ENCODE results near the gene AP3B1.
"Not testable (repeated sequence)": the region's sequence is repeated elsewhere in the genome, so short reads cannot be mapped to it uniquely, and the experiment has no call there.

AP3B1 gene

DNA sequence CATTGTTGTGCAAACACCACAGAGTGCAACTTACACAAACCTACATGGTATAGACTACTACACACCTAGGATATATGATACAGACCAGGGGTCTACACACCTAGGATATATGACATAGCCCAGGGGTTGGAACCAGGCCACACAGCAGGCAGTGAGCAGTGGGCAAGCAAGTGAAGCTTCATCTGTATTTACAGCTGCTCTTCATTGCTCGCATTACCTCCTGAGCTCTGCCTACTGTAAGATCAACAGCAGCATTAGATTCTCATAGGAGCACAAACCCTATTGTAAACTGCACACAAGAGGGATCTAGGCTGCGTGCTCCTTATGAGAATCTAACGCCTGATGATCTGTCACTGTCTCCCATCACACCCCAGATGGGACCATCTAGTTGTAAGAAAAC lies 56.6 kb downstream of the AP3B1 start:
- no peak for DNase-seq

GRCh38 chr5:78236046-78236445 lies 58.5 kb downstream of the AP3B1 start:
- no peak for DNase-seq

DNA sequence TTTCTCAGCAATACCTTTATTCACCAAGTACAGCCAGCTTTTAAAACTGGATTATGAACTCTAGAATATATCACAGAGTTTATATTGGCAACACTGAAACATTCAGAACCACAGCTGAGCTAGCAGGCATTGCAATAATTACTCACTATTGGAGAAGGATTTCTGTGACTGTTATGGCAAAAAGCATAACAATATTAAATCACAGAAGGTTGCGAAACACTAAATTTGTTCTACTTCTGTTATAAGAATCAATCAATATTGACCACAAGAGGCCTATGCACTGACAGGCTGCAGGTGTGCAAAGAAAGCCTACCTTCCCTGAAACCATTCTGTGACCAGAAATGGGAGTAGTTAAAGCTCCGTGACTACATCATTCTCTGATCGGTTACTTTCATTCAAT lies 59.2 kb downstream of the AP3B1 start:
- DNase-seq, result no peak

- no peak for DNase-seq
These were observed 59.7 kb downstream of the AP3B1 start for GRCh38 chr5:78234804-78235203.

- no peak for DNase-seq
These were observed 62.3 kb downstream of the AP3B1 start for GRCh38 chr5:78232163-78232562.

GRCh38 chr5:78224358-78224757 lies 70.1 kb downstream of the AP3B1 start:
- DNase-seq, result no peak

DNA sequence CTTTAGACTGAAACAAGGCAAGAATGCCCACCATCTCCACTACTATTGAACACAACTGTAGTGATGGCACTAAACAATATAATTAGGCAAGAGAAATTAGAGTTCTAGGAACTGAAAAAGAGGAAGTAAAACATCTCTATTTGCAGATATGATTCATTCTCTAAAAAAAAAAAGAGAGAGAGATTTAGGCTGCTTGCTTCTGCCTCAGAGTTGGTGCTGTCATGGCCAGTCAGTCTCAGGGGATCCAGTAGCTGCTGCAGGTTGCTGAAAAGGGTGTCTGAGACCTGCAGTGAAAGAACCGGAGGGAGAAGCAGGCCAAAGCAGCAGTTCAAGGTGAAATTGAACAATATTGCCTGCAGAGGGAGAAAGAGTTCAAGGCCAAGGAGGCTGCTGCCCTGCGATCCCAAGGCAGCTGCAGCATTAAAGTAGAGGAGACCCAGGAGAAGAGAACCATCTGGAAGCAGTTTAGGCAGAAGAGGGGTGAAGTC lies 72.5 kb downstream of the AP3B1 start:
- DNase-seq, result no peak

GRCh38 chr5:78221467-78221866 lies 73.0 kb downstream of the AP3B1 start:
- no peak for DNase-seq

- no peak for DNase-seq
These were observed 78.5 kb downstream of the AP3B1 start for GRCh38 chr5:78215972-78216371.

GRCh38 chr5:78215565-78215964 lies 78.9 kb downstream of the AP3B1 start:
- DNase-seq, result no peak

DNA sequence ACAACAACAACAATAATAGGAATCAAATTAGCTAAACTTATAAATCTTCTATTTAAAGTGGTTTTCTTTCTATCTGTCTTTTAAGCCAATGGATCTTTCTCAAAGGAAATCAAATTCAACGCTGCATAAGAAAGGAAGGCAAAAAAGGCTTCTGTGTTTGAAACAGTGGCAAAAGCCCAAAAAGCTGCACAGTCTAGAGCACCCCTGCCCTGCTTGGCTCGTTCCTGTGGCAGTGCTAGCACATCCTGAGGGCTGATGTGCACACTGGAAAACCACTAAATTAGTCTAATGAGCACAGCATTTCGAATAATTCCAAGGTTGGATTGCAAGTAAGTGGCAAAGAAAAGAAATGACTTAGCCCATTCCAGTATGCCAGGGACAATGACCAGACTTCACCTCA lies 80.7 kb downstream of the AP3B1 start:
- no peak for DNase-seq

DNA sequence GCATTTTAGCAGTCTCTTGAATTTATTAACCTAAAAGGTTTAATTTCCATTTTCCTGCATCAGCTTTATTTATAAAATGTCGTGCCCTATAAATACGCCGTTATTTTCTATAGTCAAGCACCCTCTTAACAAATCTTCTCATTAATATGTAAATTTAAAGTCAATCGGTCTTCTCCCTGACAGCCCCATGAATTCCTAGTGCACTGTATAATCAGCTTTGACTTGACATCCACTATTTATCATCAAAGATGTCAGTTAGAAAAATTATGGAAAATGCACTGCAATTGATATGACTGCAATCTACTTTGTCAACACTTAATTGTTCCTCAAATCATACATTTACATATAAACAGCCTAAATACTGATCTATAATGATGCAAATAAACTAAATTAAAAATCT lies 83.4 kb downstream of the AP3B1 start:
- DNase-seq, result no peak

DNA sequence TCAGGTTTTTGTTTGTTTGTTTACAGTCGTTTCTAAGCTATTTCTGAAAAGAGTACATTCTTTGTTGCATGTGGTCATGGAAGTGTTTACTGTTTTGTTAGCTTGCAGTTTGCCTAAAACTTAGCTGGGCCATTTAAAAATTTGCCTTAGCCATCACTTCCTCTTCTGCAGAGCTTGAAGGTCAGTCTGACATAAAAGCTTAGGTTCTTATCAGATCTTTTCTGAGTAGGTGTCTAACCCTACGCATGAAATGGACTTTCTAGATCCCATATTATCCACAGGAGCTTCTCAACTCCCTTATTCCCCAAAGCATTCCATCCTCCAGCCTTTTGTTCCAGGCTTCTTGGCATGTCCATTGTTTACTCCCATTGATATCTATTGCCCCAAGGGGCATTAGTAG lies 90.3 kb downstream of the AP3B1 start:
- DNase-seq, result no peak

- DNase-seq, result no peak
These were observed 90.7 kb downstream of the AP3B1 start for GRCh38 chr5:78203815-78204214.

GRCh38 chr5:78190402-78190801 lies 104.1 kb downstream of the AP3B1 start:
- no peak for DNase-seq

- not testable (repeated sequence) for DNase-seq
These were observed 105.8 kb downstream of the AP3B1 start for GRCh38 chr5:78188681-78189080.

DNA sequence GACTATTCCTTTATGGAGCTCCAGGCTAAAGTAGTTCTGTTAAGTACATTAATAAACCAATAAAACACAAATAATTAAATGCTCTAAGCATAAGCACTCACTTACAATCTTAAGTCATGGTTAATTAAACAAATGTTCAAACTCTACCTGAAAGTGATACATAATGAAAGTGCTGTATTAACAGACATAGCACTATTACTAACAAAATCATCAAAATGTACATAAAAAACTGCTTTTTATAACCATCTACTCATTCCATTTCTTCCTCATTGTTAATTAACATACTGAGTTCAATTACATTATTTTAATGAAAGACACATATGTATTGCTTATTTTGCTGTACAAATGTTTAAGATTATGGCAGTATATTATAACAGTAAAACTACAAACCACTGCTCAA lies 107.3 kb downstream of the AP3B1 start:
- DNase-seq, result no peak

GRCh38 chr5:78182838-78183237 lies 111.7 kb downstream of the AP3B1 start:
- DNase-seq, result no peak

GRCh38 chr5:78178356-78178755 lies 116.1 kb downstream of the AP3B1 start:
- DNase-seq, result no peak

- DNase-seq, result not testable (repeated sequence)
These were observed 124.2 kb downstream of the AP3B1 start for GRCh38 chr5:78170335-78170734.

DNA sequence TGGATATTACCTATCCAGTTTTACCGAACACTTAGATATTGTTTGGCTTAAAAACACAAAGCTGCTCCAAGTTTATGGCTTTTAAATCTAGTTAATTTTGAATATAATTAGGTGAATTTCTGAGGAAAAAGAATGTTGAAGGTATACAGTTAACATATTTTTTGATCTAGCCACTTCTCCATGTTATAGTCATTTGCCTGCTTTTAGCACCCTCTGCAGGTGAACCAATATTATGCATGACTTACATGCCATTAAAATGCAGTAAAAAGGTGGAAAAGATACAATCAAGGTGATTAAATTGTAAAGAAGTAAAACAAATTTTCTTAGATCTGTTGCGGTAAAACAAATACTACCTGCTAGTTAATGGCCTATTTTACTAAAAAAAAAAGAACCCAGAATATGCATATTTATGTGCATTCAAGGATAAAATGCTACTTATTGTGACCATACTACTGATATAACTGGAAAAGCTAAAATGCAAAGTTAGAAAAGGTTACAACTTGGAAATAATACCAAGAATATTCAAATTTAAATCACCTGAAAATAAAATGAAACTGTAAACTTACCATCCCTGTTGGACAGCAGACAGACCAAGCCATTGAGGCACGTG lies 132.1 kb downstream of the AP3B1 start:
- peak; percentile 49 for DNase-seq

DNA sequence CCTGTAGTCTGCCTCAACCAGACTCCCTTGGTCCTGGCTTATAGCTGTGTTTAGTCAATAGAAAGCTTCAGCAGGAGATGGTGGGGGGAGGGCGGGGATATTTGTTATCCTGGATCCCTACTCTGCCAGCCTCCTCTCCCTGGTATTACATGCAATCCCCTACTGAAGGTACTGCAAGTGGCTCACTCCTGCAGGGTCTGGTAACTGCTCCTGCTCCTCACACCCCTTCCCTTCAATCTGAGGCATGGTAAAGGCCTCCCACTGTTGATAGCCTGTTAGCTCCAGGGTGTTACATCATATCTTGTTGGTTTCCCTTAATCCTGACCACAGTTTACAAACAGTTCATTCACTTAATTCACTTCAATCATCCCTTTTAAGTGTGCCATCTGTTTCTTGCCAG lies 137.5 kb downstream of the AP3B1 start:
- peak; percentile 1 for DNase-seq

- DNase-seq, result no peak
These were observed 142.8 kb downstream of the AP3B1 start for GRCh38 chr5:78151594-78152271.

DNA sequence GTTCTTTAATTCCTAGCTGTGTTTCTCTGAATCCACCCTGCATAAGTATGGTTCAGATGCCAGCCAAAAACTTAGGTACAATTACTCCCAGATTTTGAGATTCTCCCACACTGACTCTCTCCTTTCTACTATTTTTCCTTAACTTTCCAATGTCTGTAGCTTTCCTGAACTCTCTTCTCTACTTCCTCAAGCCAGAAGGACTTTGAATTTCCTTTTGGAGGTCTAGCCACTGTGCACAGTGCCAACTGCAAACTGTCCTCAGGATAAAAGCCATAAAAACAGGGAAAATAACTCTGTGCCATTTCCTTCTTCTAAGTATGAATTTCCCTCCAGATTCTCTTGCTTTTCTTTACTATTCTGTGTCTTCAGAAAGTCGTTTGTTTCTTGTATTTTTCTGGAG lies 157.2 kb downstream of the AP3B1 start:
- DNase-seq, result no peak

- no peak for DNase-seq
These were observed 161.1 kb downstream of the AP3B1 start for GRCh38 chr5:78133423-78133822.
